HEK293 (cell line): ENCODE results near the gene UFC1.
A peak's percentile ranks its signal among the peaks of the same experiment; 100 is the strongest.

Source experiments
- CTCF ChIA-PET: fragments of 350-600 bp; formaldehyde crosslinking; extraction: SDS; loops from one replicate; lab custom pipeline; 2021; ENCODE audit warnings: antibody characterized with exemption; lab: Yijun Ruan, JAX
- POLR2A ChIA-PET: fragments of 300-600 bp; formaldehyde crosslinking; extraction: SDS; loops from one replicate; lab custom pipeline; 2020; ENCODE audit warnings: antibody characterized with exemption, inconsistent platforms; lab: Yijun Ruan, JAX
- H3K27ac ChIP-seq: fragments of 200-500 bp; sonication (Bioruptor generic); 2 replicates; pipeline ENCODE4 v1.5.1; 2014; ENCODE audit warnings: low read depth, low read length, control low read depth, inconsistent platforms; ENCODE audit errors: extremely low read depth
- H3K36me3 ChIP-seq, 2 experiments: fragments of 200-500 bp in 1 of 2; sonication (Bioruptor generic) in 1 of 2; 1 replicate in 1 of 2; 2 replicates in 1 of 2; pipeline ENCODE4 v1.5.1; 2014 to 2017; ENCODE audit warnings: inconsistent platforms in 2 of 2, low read length in 2 of 2; ENCODE audit not compliant: control insufficient read depth in 2 of 2, insufficient read depth in 1 of 2
- H3K4me1 ChIP-seq: fragments of 200-500 bp; sonication (Bioruptor generic); 2 replicates; pipeline ENCODE4 v1.5.1; 2014; ENCODE audit warnings: mild to moderate bottlenecking, low read length, inconsistent platforms; ENCODE audit not compliant: control insufficient read depth, insufficient read depth
- H3K4me3 ChIP-seq: 2 replicates; pipeline ENCODE4 v1.5.1; 2011; ENCODE audit warnings: low read depth, mild to moderate bottlenecking, control low read depth, low read length, moderate library complexity
- H3K9me3 ChIP-seq: fragments of 200-500 bp; sonication (Bioruptor generic); 2 replicates; pipeline ENCODE4 v1.5.1; 2014; ENCODE audit warnings: low read depth, low read length, inconsistent platforms; ENCODE audit not compliant: control insufficient read depth, insufficient read depth
- EGR2 ChIP-seq: fragments of 450-650 bp; formaldehyde crosslinking; IDR thresholded peaks from 2 replicates; pipeline ENCODE4 v1.5.1; 2016; ENCODE audit warnings: low read depth, missing biosample characterization, missing genetic modification characterization
- HOXC10 ChIP-seq: sonication (generic); formaldehyde crosslinking; IDR thresholded peaks from 2 replicates; pipeline ENCODE4 v1.8.1; 2023; ENCODE audit warnings: mild to moderate bottlenecking, missing genetic modification reagents
- IKZF3 ChIP-seq: fragments of 450-650 bp; IDR thresholded peaks from 2 replicates; pipeline ENCODE4 v1.5.0; 2018; ENCODE audit warnings: missing biosample characterization, mild to moderate bottlenecking, missing genetic modification characterization, moderate library complexity
- KLF7 ChIP-seq: fragments of 450-650 bp; formaldehyde crosslinking; IDR thresholded peaks from 2 replicates; pipeline ENCODE4 v1.5.1; 2016; ENCODE audit warnings: missing biosample characterization, missing genetic modification characterization, borderline replicate concordance
- SP3 ChIP-seq: fragments of 450-650 bp; formaldehyde crosslinking; IDR thresholded peaks from 2 replicates; pipeline ENCODE4 v1.5.1; 2016; ENCODE audit warnings: missing biosample characterization, missing genetic modification characterization
- TRIM28 ChIP-seq: IDR thresholded peaks from 2 replicates; pipeline ENCODE4 v1.6.1; 2011; ENCODE audit warnings: low read length, control low read depth, borderline replicate concordance
- YY1 ChIP-seq: fragments of 450-650 bp; formaldehyde crosslinking; IDR thresholded peaks from 2 replicates; pipeline ENCODE4 v1.5.1; 2018; ENCODE audit warnings: missing biosample characterization, missing genetic modification characterization
- ZBTB10 ChIP-seq: fragments of 450-650 bp; formaldehyde crosslinking; IDR thresholded peaks from 2 replicates; pipeline ENCODE4 v1.5.1; 2016; ENCODE audit warnings: missing biosample characterization, missing genetic modification characterization
- ZBTB17 ChIP-seq: fragments of 450-650 bp; formaldehyde crosslinking; IDR thresholded peaks from 2 replicates; pipeline ENCODE4 v1.5.1; 2016; ENCODE audit warnings: missing biosample characterization, missing genetic modification characterization
- ZBTB8A ChIP-seq: fragments of 450-650 bp; formaldehyde crosslinking; IDR thresholded peaks from 2 replicates; pipeline ENCODE4 v1.5.1; 2016; ENCODE audit warnings: missing biosample characterization, missing genetic modification characterization
- ZNF239 ChIP-seq: fragments of 450-650 bp; formaldehyde crosslinking; IDR thresholded peaks from 2 replicates; pipeline ENCODE4 v1.5.1; 2016; ENCODE audit warnings: missing biosample characterization, missing genetic modification characterization
- ZNF324 ChIP-seq: fragments of 450-650 bp; formaldehyde crosslinking; IDR thresholded peaks from 2 replicates; pipeline ENCODE4 v1.5.1; 2016; ENCODE audit warnings: missing biosample characterization, missing genetic modification characterization
- ZNF341 ChIP-seq: fragments of 450-650 bp; formaldehyde crosslinking; IDR thresholded peaks from 2 replicates; pipeline ENCODE4; 2016; ENCODE audit warnings: low read depth, missing biosample characterization, missing genetic modification characterization
- ZNF423 ChIP-seq: fragments of 450-650 bp; formaldehyde crosslinking; IDR thresholded peaks from 2 replicates; pipeline ENCODE4 v1.5.1; 2016; ENCODE audit warnings: missing biosample characterization, missing genetic modification characterization
- ZNF426 ChIP-seq: fragments of 450-650 bp; formaldehyde crosslinking; IDR thresholded peaks from 2 replicates; pipeline ENCODE4 v1.5.1; 2017; ENCODE audit warnings: missing biosample characterization, missing genetic modification characterization, mild to moderate bottlenecking, inconsistent platforms, moderate library complexity
- ZNF501 ChIP-seq: fragments of 450-650 bp; formaldehyde crosslinking; IDR thresholded peaks from 2 replicates; pipeline ENCODE4 v1.5.1; 2016; ENCODE audit warnings: missing biosample characterization, missing genetic modification characterization
- ZNF610 ChIP-seq: fragments of 450-650 bp; formaldehyde crosslinking; IDR thresholded peaks from 2 replicates; pipeline ENCODE4 v1.5.1; 2016; ENCODE audit warnings: missing biosample characterization, missing genetic modification characterization, borderline replicate concordance
- ZNF629 ChIP-seq: fragments of 450-650 bp; formaldehyde crosslinking; IDR thresholded peaks from 2 replicates; pipeline ENCODE4 v1.5.1; 2017; ENCODE audit warnings: missing biosample characterization, missing genetic modification characterization
- ZNF785 ChIP-seq: fragments of 450-650 bp; formaldehyde crosslinking; IDR thresholded peaks from 2 replicates; pipeline ENCODE4 v1.5.1; 2016; ENCODE audit warnings: missing biosample characterization, missing genetic modification characterization
- ZNF830 ChIP-seq: fragments of 450-650 bp; IDR thresholded peaks from 2 replicates; pipeline ENCODE4 v1.5.0; 2018; ENCODE audit warnings: missing biosample characterization, missing genetic modification characterization, low read depth, mild to moderate bottlenecking, moderate library complexity
- TF ChIP-seq, protein P1 (sequence below): fragments of 450-650 bp; formaldehyde crosslinking; IDR thresholded peaks from 2 replicates; pipeline ENCODE4 v1.5.1; 2016; ENCODE audit warnings: missing biosample characterization, missing genetic modification characterization
- TF ChIP-seq, protein P2 (sequence below): fragments of 450-650 bp; formaldehyde crosslinking; IDR thresholded peaks from 2 replicates; pipeline ENCODE4 v1.5.1; 2016; ENCODE audit warnings: missing biosample characterization, missing genetic modification characterization
- TF ChIP-seq, protein P3 (sequence below): fragments of 450-650 bp; formaldehyde crosslinking; IDR thresholded peaks from 2 replicates; pipeline ENCODE4 v1.5.1; 2016; ENCODE audit warnings: missing biosample characterization, missing genetic modification characterization
- TF ChIP-seq, protein P4 (sequence below): fragments of 450-650 bp; formaldehyde crosslinking; conservative IDR thresholded peaks from 2 replicates; pipeline ENCODE4 v1.5.1; 2016; ENCODE audit warnings: low read depth, missing biosample characterization, missing genetic modification characterization

UFC1 gene

DNA sequence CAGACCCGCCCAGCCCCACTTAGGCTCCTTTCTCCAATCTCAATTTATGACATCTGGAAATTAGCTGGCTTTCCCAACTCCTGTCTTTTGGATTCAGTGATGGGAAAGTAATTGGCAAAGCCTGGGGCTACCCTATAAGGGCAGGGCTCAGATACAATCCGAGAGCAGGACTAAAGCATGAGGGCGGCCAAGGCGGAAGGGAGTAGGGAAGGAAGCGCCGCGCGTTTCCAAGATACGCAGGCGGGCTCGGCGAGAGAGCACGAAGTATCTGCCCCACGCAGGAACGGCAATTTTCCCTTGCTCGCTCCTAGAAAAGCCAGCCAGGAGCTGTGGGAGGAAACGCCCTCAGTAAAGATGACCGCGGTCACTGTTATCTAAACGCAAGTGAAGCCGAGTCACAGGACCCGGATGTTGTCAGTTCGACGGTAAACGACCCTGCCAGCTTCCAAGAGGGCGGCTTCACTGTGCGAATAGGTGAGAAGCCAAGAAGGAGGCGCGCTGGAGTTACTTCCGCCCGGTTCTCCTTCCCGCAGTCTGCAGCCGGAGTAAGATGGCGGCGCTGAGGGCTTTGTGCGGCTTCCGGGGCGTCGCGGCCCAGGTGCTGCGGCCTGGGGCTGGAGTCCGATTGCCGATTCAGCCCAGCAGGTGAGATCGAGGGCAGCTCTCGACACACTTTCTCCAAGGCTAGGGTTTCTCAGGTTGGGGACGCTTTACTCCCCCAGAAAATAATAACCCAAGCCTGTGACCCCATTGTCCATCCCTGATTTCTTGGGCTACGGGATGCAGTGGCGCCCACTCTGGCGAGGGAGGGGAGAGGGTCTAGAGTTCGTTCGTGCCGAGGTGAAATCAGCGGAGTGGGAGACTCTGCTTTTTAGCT is 48.3 kb downstream of the UFC1 start, which contains the start of gene NDUFS2:
Gene NDUFS2, plus strand, starts transcription at position 532 of the 877 bp plus-strand sequence. Its CDS starts 19 bp downstream, at position 551.
- POLR2A ChIA-PET: interaction anchor here (0.6 to 2.2 kb wide), 15 partner anchors 9 to 188 kb away, joined by 3 to 22 read pairs (median 4); partner anchors contain the start of genes B4GALT3, FCER1G, PPOX and TOMM40L
- H3K9me3 ChIP-seq: no peaks in the 10 kb centered on the region
- CTCF ChIA-PET: interaction anchor here (0.6 to 4.9 kb wide), 14 partner anchors 9 to 941 kb away, joined by 3 to 32 read pairs (median 3); partner anchors contain the start of genes APOA2, PPOX, SDHC and TOMM40L
- H3K4me1 ChIP-seq: peaks cover 9% of the 10 kb centered on the region; the same call in 1 of the 2 replicates
- peak within 1 kb of the TSS; percentile 56 for H3K4me3 ChIP-seq
- H3K36me3 ChIP-seq: peaks cover 17 to 39% of the 10 kb centered on the region in 2 experiments; a peak in 2 of 3 replicates
- H3K27ac ChIP-seq: peak within 1 kb of the TSS; percentile 72
- TF ChIP-seq ZBTB17 (peak; percentile 100), ZNF610 (tag by site-specific recombination) (no peak), ZNF501 (tag by site-specific recombination) (peak; percentile 79), ZNF324 (tag by site-specific recombination) (peak; percentile 13; the same call in 1 of the 2 replicates), ZNF830 (tag by site-specific recombination) (no peak), ZBTB8A (tag by site-specific recombination) (peak; percentile 57; the same call in 1 of the 2 replicates), HOXC10 (peak; percentile 38; the same call in 1 of the 2 replicates), SP3 (tag by site-specific recombination) (peak; percentile 94), KLF7 (peak; percentile 33; the same call in 1 of the 2 replicates), ZBTB10 (tag by site-specific recombination) (peak; percentile 61; the same call in 1 of the 2 replicates), ZNF341 (peak; percentile 93), ZNF423 (tag by site-specific recombination) (peak; percentile 80; the same call in 1 of the 2 replicates), TRIM28 (peak; percentile 51; the same call in 1 of the 2 replicates), IKZF3 (tag by site-specific recombination) (peak; percentile 93), ZNF426 (tag by site-specific recombination) (no peak), EGR2 (tag by site-specific recombination) (peak; percentile 69), ZNF629 (tag by site-specific recombination) (peak; percentile 85), ZNF239 (no peak), ZNF785 (tag by site-specific recombination) (peak; percentile 37; the same call in 1 of the 2 replicates), YY1 (tag by site-specific recombination) (peak; percentile 99)
- TF ChIP-seq, protein P1, sequence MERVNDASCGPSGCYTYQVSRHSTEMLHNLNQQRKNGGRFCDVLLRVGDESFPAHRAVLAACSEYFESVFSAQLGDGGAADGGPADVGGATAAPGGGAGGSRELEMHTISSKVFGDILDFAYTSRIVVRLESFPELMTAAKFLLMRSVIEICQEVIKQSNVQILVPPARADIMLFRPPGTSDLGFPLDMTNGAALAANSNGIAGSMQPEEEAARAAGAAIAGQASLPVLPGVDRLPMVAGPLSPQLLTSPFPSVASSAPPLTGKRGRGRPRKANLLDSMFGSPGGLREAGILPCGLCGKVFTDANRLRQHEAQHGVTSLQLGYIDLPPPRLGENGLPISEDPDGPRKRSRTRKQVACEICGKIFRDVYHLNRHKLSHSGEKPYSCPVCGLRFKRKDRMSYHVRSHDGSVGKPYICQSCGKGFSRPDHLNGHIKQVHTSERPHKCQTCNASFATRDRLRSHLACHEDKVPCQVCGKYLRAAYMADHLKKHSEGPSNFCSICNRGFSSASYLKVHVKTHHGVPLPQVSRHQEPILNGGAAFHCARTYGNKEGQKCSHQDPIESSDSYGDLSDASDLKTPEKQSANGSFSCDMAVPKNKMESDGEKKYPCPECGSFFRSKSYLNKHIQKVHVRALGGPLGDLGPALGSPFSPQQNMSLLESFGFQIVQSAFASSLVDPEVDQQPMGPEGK (tag by site-specific recombination): peak; percentile 31; the same call in 1 of the 2 replicates
- TF ChIP-seq, protein P2, sequence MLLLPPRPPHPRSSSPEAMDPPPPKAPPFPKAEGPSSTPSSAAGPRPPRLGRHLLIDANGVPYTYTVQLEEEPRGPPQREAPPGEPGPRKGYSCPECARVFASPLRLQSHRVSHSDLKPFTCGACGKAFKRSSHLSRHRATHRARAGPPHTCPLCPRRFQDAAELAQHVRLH (tag by site-specific recombination): peak; percentile 84
- TF ChIP-seq, protein P3, sequence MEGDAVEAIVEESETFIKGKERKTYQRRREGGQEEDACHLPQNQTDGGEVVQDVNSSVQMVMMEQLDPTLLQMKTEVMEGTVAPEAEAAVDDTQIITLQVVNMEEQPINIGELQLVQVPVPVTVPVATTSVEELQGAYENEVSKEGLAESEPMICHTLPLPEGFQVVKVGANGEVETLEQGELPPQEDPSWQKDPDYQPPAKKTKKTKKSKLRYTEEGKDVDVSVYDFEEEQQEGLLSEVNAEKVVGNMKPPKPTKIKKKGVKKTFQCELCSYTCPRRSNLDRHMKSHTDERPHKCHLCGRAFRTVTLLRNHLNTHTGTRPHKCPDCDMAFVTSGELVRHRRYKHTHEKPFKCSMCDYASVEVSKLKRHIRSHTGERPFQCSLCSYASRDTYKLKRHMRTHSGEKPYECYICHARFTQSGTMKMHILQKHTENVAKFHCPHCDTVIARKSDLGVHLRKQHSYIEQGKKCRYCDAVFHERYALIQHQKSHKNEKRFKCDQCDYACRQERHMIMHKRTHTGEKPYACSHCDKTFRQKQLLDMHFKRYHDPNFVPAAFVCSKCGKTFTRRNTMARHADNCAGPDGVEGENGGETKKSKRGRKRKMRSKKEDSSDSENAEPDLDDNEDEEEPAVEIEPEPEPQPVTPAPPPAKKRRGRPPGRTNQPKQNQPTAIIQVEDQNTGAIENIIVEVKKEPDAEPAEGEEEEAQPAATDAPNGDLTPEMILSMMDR (tag by site-specific recombination): peak; percentile 79
- TF ChIP-seq, protein P4, sequence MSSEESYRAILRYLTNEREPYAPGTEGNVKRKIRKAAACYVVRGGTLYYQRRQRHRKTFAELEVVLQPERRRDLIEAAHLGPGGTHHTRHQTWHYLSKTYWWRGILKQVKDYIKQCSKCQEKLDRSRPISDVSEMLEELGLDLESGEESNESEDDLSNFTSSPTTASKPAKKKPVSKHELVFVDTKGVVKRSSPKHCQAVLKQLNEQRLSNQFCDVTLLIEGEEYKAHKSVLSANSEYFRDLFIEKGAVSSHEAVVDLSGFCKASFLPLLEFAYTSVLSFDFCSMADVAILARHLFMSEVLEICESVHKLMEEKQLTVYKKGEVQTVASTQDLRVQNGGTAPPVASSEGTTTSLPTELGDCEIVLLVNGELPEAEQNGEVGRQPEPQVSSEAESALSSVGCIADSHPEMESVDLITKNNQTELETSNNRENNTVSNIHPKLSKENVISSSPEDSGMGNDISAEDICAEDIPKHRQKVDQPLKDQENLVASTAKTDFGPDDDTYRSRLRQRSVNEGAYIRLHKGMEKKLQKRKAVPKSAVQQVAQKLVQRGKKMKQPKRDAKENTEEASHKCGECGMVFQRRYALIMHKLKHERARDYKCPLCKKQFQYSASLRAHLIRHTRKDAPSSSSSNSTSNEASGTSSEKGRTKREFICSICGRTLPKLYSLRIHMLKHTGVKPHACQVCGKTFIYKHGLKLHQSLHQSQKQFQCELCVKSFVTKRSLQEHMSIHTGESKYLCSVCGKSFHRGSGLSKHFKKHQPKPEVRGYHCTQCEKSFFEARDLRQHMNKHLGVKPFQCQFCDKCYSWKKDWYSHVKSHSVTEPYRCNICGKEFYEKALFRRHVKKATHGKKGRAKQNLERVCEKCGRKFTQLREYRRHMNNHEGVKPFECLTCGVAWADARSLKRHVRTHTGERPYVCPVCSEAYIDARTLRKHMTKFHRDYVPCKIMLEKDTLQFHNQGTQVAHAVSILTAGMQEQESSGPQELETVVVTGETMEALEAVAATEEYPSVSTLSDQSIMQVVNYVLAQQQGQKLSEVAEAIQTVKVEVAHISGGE: peak; percentile 92
